H1 (cell line): ENCODE results near the gene BOLL. TPM values are rescaled to one million over a fixed set of nuclear protein-coding genes. Genes with fewer than 3 reads are reported as not detected.

ENCODE experiments used
- CTCF ChIA-PET: fragments of 300-600 bp; sonication (Branson Sonifier 250); formaldehyde crosslinking; loops from one replicate; lab custom pipeline; 2021; ENCODE audit not compliant: partially characterized antibody; lab: Charles Lee
- POLR2A ChIA-PET: fragments of 300-600 bp; sonication (Branson Sonifier 250); formaldehyde crosslinking; loops from one replicate; lab custom pipeline; 2021; ENCODE audit warnings: inconsistent platforms; ENCODE audit not compliant: partially characterized antibody; lab: Charles Lee
- DNase-seq, 2 experiments: peaks; one replicate each; pipeline versions ENCODE4 v3.0.0 to v3.0.0-alpha.2; 2010 to 2022; ENCODE audit warnings: low spot score in 2 of 2, low read depth in 1 of 2, mixed read lengths in 1 of 2
- FAIRE-seq: peaks from 2 replicates; lab custom pipeline; 2011; peaks lifted over from hg19 to GRCh38; lab: Jason Lieb, UNC
- H2AFZ ChIP-seq: 2 replicates; pipeline ENCODE4 v1.8.1; 2012; ENCODE audit warnings: low read length, inconsistent platforms
- H2AK5ac ChIP-seq: 2 replicates; pipeline ENCODE4 v1.6.1; 2013; ENCODE audit warnings: low read depth, low read length
- H2BK120ac ChIP-seq: replicated peaks from 2 replicates; pipeline ENCODE3; 2013; ENCODE audit warnings: low read depth, low read length, inconsistent platforms
- H2BK12ac ChIP-seq: 2 replicates; pipeline ENCODE4 v1.6.1; 2013; ENCODE audit warnings: low read depth, low read length
- H2BK15ac ChIP-seq: 2 replicates; pipeline ENCODE4 v1.6.1; 2013; ENCODE audit warnings: low read length
- H2BK20ac ChIP-seq: 2 replicates; pipeline ENCODE4 v1.6.1; 2013; ENCODE audit warnings: low read length
- H2BK5ac ChIP-seq: 2 replicates; pipeline ENCODE4 v1.6.1; 2013; ENCODE audit warnings: low read depth, low read length
- H3K14ac ChIP-seq: 2 replicates; pipeline ENCODE4 v1.6.1; 2013; ENCODE audit warnings: inconsistent platforms; ENCODE audit not compliant: insufficient read length
- H3K18ac ChIP-seq: 2 replicates; pipeline ENCODE4 v1.6.1; 2013; ENCODE audit warnings: low read length; ENCODE audit errors: extremely low read depth
- H3K23ac ChIP-seq: 2 replicates; pipeline ENCODE4 v1.6.1; 2013; ENCODE audit warnings: inconsistent platforms; ENCODE audit not compliant: insufficient read length
- H3K23me2 ChIP-seq: 2 replicates; pipeline ENCODE4 v1.6.1; 2013; ENCODE audit warnings: low read depth, low read length
- H3K27ac ChIP-seq: 2 replicates; pipeline ENCODE4 v1.6.1; 2011; ENCODE audit warnings: low read depth, low read length, inconsistent platforms
- H3K27me3 ChIP-seq, 4 experiments: replicated peaks in 1 of 4; 1 replicate in 1 of 4; 2 replicates in 3 of 4; pipeline versions ENCODE4 v1.6.1 to v1.8.1; 2011 to 2013; ENCODE audit warnings: low read length in 3 of 4, mild to moderate bottlenecking in 3 of 4, inconsistent platforms in 2 of 4, mixed read lengths in 2 of 4, moderate library complexity in 1 of 4; ENCODE audit not compliant: control insufficient read depth in 3 of 4, insufficient read depth in 3 of 4; ENCODE audit errors: extremely low read depth in 1 of 4
- H3K36me3 ChIP-seq, 4 experiments: 2 replicates each; pipeline versions ENCODE4 v1.6.1 to v1.8.1; 2011 to 2013; ENCODE audit warnings: mild to moderate bottlenecking in 4 of 4, low read length in 3 of 4, moderate library complexity in 2 of 4, control low read depth in 1 of 4, inconsistent platforms in 1 of 4; ENCODE audit not compliant: insufficient read depth in 4 of 4, control insufficient read depth in 2 of 4
- H3K4ac ChIP-seq: replicated peaks from 2 replicates; pipeline ENCODE3; 2013; ENCODE audit warnings: low read length, low read depth, mixed read lengths, inconsistent platforms; ENCODE audit not compliant: insufficient read length
- H3K4me1 ChIP-seq, 4 experiments: replicated peaks in 1 of 4; 1 replicate in 1 of 4; 2 replicates in 3 of 4; pipeline versions ENCODE4 v1.6.1 to v1.8.1; 2011 to 2013; ENCODE audit warnings: low read length in 3 of 4, inconsistent platforms in 2 of 4, mixed read lengths in 1 of 4; ENCODE audit not compliant: insufficient read depth in 4 of 4, control insufficient read depth in 3 of 4
- H3K4me2 ChIP-seq, 2 experiments: 2 replicates each; pipeline versions ENCODE4 v1.6.1 to v1.8.1; 2011 to 2013; ENCODE audit warnings: low read depth in 2 of 2, low read length in 2 of 2, control low read depth in 1 of 2, inconsistent platforms in 1 of 2, mild to moderate bottlenecking in 1 of 2; ENCODE audit not compliant: insufficient read depth in 1 of 2
- H3K4me3 ChIP-seq, 4 experiments: fragments of 200-600, 300-600 bp in 1 of 4; sonication (generic), shearing (Covaris generic), sonication (Bioruptor Twin) in 1 of 4; 2 replicates each; pipeline versions ENCODE4 v1.5.1 to v1.8.1; 2011 to 2016; ENCODE audit warnings: low read length in 4 of 4, low read depth in 3 of 4, control low read depth in 2 of 4, inconsistent platforms in 2 of 4, mild to moderate bottlenecking in 2 of 4, mixed read lengths in 1 of 4, moderate library complexity in 1 of 4; ENCODE audit not compliant: insufficient read depth in 2 of 4; ENCODE audit errors: extremely low read depth in 1 of 4
- H3K56ac ChIP-seq: replicated peaks from 2 replicates; pipeline ENCODE3; 2013; ENCODE audit warnings: low read depth, mild to moderate bottlenecking, mixed read lengths, low read length, inconsistent platforms; ENCODE audit not compliant: insufficient read length
- H3K79me1 ChIP-seq: 2 replicates; pipeline ENCODE4 v1.6.1; 2013; ENCODE audit warnings: low read depth, low read length, control low read depth
- H3K79me2 ChIP-seq, 2 experiments: 2 replicates each; pipeline versions ENCODE4 v1.6.1 to v1.8.1; 2012 to 2013; ENCODE audit warnings: low read length in 2 of 2, mild to moderate bottlenecking in 2 of 2, inconsistent platforms in 1 of 2; ENCODE audit not compliant: insufficient read depth in 2 of 2, control insufficient read depth in 1 of 2
- H3K9ac ChIP-seq, 4 experiments: replicated peaks in 1 of 4; 1 replicate in 1 of 4; 2 replicates in 3 of 4; pipeline versions ENCODE4 v1.6.1 to v1.8.1; 2011 to 2013; ENCODE audit warnings: low read depth in 3 of 4, low read length in 3 of 4, control low read depth in 2 of 4, mild to moderate bottlenecking in 2 of 4, moderate library complexity in 2 of 4, inconsistent platforms in 1 of 4; ENCODE audit errors: extremely low read depth in 1 of 4
- H3K9me3 ChIP-seq, 2 experiments: 2 replicates each; pipeline versions ENCODE4 v1.6.1 to v1.8.1; 2012 to 2013; ENCODE audit warnings: mild to moderate bottlenecking in 2 of 2, moderate library complexity in 2 of 2, control low read depth in 1 of 2, inconsistent platforms in 1 of 2, low read depth in 1 of 2, low read length in 1 of 2, mixed read lengths in 1 of 2; ENCODE audit not compliant: insufficient read depth in 2 of 2
- H4K20me1 ChIP-seq, 2 experiments: replicated peaks in 1 of 2; 2 replicates each; pipeline versions ENCODE3 to v1.8.1; 2011 to 2013; ENCODE audit warnings: inconsistent platforms in 2 of 2, low read length in 2 of 2, mild to moderate bottlenecking in 1 of 2; ENCODE audit not compliant: insufficient read depth in 2 of 2, control insufficient read depth in 1 of 2
- H4K5ac ChIP-seq: 2 replicates; pipeline ENCODE4 v1.6.1; 2013; ENCODE audit warnings: low read length, low read depth, mixed read lengths, inconsistent platforms; ENCODE audit not compliant: insufficient read length
- H4K8ac ChIP-seq: 2 replicates; pipeline ENCODE4 v1.8.0; 2013; ENCODE audit warnings: mild to moderate bottlenecking, moderate library complexity, low read length, inconsistent platforms; ENCODE audit not compliant: insufficient read depth; ENCODE audit errors: extremely low read depth
- H4K91ac ChIP-seq: replicated peaks from 2 replicates; pipeline ENCODE3; 2013; ENCODE audit warnings: low read length, mixed read lengths, inconsistent platforms; ENCODE audit not compliant: insufficient read length
- ASH2L ChIP-seq: fragments of 200-600, 300-600 bp; sonication (generic); IDR thresholded peaks from one replicate; pipeline ENCODE4 v1.7.1; 2017; ENCODE audit warnings: low read length
- BRCA1 ChIP-seq: IDR thresholded peaks from 2 replicates; pipeline ENCODE4 v1.6.1; 2012; ENCODE audit warnings: low read depth, low read length, improper control_type of control experiment
- CHD1 ChIP-seq: IDR thresholded peaks from 2 replicates; pipeline ENCODE4 v1.6.1; 2012; ENCODE audit warnings: low read depth, low read length, improper control_type of control experiment
- CTBP2 ChIP-seq: IDR thresholded peaks from 2 replicates; pipeline ENCODE4 v1.7.0; 2011; ENCODE audit warnings: borderline replicate concordance, mild to moderate bottlenecking, moderate library complexity, mixed read lengths, low read length; ENCODE audit not compliant: insufficient read depth, insufficient read length
- CTCF ChIP-seq, 3 experiments: IDR thresholded peaks; 1 replicate in 2 of 3; 2 replicates in 1 of 3; pipeline versions ENCODE4 v1.5.1 to v1.6.1; 2011; ENCODE audit warnings: low read length in 3 of 3, mild to moderate bottlenecking in 3 of 3, inconsistent platforms in 2 of 3, low read depth in 1 of 3, moderate library complexity in 1 of 3; ENCODE audit not compliant: insufficient read depth in 1 of 3; ENCODE audit errors: control extremely low read depth in 1 of 3
- GABPA ChIP-seq: IDR thresholded peaks from 2 replicates; pipeline ENCODE4 v1.6.1; 2011; ENCODE audit warnings: mild to moderate bottlenecking, low read length, moderate library complexity, borderline replicate concordance; ENCODE audit not compliant: insufficient read depth
- JUND ChIP-seq: IDR thresholded peaks from 2 replicates; pipeline ENCODE4 v1.6.1; 2011; ENCODE audit warnings: mild to moderate bottlenecking, improper control_type of control experiment, low read length
- RAD21 ChIP-seq, 2 experiments: IDR thresholded peaks in 1 of 2; conservative IDR thresholded peaks in 1 of 2; 2 replicates each; pipeline ENCODE4 v1.6.1; 2011; ENCODE audit warnings: low read depth in 2 of 2, low read length in 2 of 2, improper control_type of control experiment in 1 of 2, inconsistent platforms in 1 of 2, mild to moderate bottlenecking in 1 of 2, moderate library complexity in 1 of 2
- TAF1 ChIP-seq: IDR thresholded peaks from 2 replicates; pipeline ENCODE4 v1.6.1; 2011; ENCODE audit warnings: mild to moderate bottlenecking, low read depth, low read length
- TCF12 ChIP-seq: IDR thresholded peaks from 2 replicates; pipeline ENCODE4 v1.6.1; 2011; ENCODE audit warnings: low read depth, mild to moderate bottlenecking, low read length
- WGBS, 2 experiments: shearing (Covaris generic) in 1 of 2; methylation state at CpG; one replicate each; pipeline versions ENCODE4 v1.1.6 to v1.1.7; 2013 to 2015; ENCODE audit warnings: low lambda C conversion rate in 2 of 2, mixed read lengths in 2 of 2, inconsistent platforms in 1 of 2, low coverage in 1 of 2, missing lambda C conversion rate in 1 of 2; ENCODE audit not compliant: insufficient replicate concordance in 2 of 2, insufficient coverage in 1 of 2, insufficient read length in 1 of 2; ENCODE audit errors: extremely low coverage in 1 of 2, missing lambda C conversion rate in 1 of 2; 5-methylcytosine and 5-hydroxymethylcytosine counted together
- polyA plus RNA-seq, 7 experiments: library from polyadenylated mRNA; depleted of rRNA in 3 of 7; stranded (reverse) in 5 of 7; unstranded in 2 of 7; fragments of >200 nt in 5 of 7; fragments of 200-250 nt in 2 of 7; gene quantifications; 1 replicate in 5 of 7; 2 replicates in 1 of 7; 4 replicates in 1 of 7; pipeline versions ENCODE4 v1.2.1 to v1.2.3, GENCODE V29; 2011 to 2013; ENCODE audit warnings: missing spikeins in 2 of 7, mixed read lengths in 2 of 7
- total RNA-seq: library from RNA; stranded (reverse); fragmentation: NEBNext Ultra II Directional; extraction: Animal tissue kit (Norgen Biotek cat#: 25700); gene quantifications from 2 replicates; pipeline ENCODE4 v1.2.1, GENCODE V29; 2021

The BOLL gene
- total and polyA plus RNA-seq, 2 of the 8 experiments (the other 6 are each of a cell fraction or from before 2014, with no cell fraction given) = not detected

DNA sequence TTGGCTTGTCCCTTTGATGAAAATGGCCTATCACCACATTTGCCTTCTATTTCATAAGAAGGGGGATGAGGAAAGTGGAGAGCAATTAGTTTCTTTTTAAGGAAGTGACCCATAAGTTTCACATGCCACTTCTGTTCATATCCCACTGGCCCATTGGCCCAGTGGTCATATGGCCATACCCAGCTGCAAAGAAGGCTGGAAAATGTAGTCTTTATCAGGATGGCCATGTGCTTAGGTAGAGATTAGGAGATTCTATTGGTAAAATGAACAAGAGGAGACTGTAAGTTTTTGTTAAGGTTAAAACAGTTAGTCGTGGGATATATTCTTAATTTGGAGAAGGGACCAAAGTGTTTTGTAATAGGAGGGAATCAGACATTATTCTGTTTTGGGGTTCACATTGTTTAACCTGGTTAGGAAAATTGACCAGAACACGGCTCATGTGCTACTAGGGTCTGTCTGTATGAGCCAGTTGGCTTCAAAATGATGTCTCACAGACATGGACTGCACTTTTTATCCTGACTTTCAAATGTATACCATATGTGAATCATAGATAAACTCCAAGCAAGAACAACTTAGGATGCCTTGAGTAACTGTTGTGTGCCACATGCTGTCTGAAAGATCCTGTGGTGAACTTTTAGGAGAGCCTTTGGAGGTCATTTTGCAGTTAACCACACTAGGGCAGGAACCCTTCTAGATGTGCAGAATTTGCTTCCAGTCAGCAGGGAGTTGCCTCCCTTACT lies 36.6 kb upstream of the BOLL start:
- no peaks in the 10 kb centered on the region for H3K36me3 ChIP-seq
- no peak overlapping the region for H2BK5ac ChIP-seq
- H4K5ac ChIP-seq = no peak overlapping the region
- H3K9ac ChIP-seq = no peak overlapping the region
- H3K18ac ChIP-seq = no peak overlapping the region
- no peaks in the 10 kb centered on the region for H3K27me3 ChIP-seq
- H3K4ac ChIP-seq = no peak overlapping the region
- no peak overlapping the region for H3K4me3 ChIP-seq
- no peak overlapping the region for H3K23ac ChIP-seq
- no peak overlapping the region for H3K4me2 ChIP-seq
- H4K8ac ChIP-seq = no peak overlapping the region
- H4K91ac ChIP-seq = no peak overlapping the region
- H3K27ac ChIP-seq = no peak overlapping the region
- no peak overlapping the region for H2BK15ac ChIP-seq
- FAIRE-seq = no peak
- POLR2A ChIA-PET = no interaction called here
- H2BK20ac ChIP-seq = no peak overlapping the region
- H3K79me2 ChIP-seq = no peaks in the 10 kb centered on the region
- 91% methylated on average over 2 of the region's 2 CpGs; no CpG with 5 or more reads in 1 of the 2 experiments for WGBS, 2 experiments
- H3K23me2 ChIP-seq = no peaks in the 10 kb centered on the region; the same call in 1 of the 2 replicates
- H2BK12ac ChIP-seq = no peak overlapping the region
- H2BK120ac ChIP-seq = no peak overlapping the region
- H2AK5ac ChIP-seq = no peak overlapping the region
- H3K14ac ChIP-seq = no peak overlapping the region
- H2AFZ ChIP-seq = no peak overlapping the region
- H3K9me3 ChIP-seq = no peaks in the 10 kb centered on the region
- no peak overlapping the region for H3K56ac ChIP-seq
- CTCF ChIA-PET = interaction anchor here (1.0 kb wide), 1 partner anchor 8 kb away, joined by 6 read pairs; no protein-coding TSS in a partner anchor
- no peaks in the 10 kb centered on the region for H3K4me1 ChIP-seq
- no peaks in the 10 kb centered on the region for H3K79me1 ChIP-seq
- DNase-seq = no peak
- H4K20me1 ChIP-seq = no peaks in the 10 kb centered on the region
- TF ChIP-seq ASH2L (no peak), GABPA (no peak), CTBP2 (no peak), RAD21 (IDR thresholded peaks at IDR 0.05 in 1 of 2, conservative IDR thresholded peaks at IDR 0.05 in 1 of 2; ENCODE audit: low read depth in 2 of 2, low read length in 2 of 2) (no peak), TCF12 (no peak), BRCA1 (no peak), TAF1 (no peak), JUND (no peak), CHD1 (no peak), CTCF (IDR thresholded peaks at IDR 0.05; ENCODE audit: control extremely low read depth in 1 of 3, insufficient read depth in 1 of 3, low read depth in 1 of 3, low read length in 3 of 3) (no peak)
